ENCODE measurements around the gene BCAR1.
"Not testable (repeated sequence)": the region's sequence is repeated elsewhere in the genome, so short reads cannot be mapped to it uniquely, and the experiment has no call there.

The BCAR1 gene

DNA sequence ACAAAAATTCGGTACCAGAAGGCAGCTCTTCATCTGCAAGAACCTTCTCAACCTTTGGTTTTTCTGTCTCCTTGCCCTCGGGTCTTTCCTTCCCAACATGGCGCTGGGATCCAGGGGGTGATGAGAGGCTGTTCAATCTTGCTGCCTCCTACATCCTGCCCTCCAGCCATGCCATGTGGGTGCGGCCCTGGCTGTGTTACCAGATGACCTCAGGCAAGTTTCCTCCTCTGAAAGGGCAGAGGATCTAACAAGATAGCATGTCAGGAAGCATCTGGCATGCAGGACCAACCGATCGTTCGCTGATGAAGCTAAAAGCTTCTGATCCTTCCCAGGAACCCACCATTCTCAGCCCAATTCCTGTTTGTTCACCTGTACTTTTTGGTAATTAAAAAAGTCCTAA lies 36.8 kb upstream of the BCAR1 start:
- H3K27ac ChIP-seq (ENCODE audit: low read length) = no peak overlapping the region

DNA sequence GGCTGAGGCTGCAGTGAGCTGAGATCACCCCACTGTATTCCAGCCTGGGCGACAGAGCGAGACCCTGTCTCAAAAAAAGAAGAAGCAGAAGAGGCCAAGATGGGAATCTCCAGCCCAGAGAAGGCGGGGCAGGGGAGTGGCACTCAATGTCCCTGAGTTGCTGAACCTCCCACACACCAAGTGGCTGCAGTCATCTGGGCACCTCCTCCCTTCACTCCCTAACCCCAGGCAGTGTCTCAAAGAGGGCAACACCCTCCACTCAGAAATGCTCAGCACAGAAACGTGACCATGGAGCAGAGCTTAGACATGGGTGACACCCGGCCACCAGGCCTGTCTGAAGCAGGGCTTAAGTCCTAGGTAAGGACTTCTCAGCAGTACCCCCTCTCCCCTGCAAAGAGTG lies 36.3 kb upstream of the BCAR1 start:
- Histone ChIP-seq H3K36me3 (ENCODE audit: control insufficient read depth in 2 of 2, insufficient read depth in 2 of 2, low read length in 2 of 2) (peaks cover 0 to 12% of the 10 kb centered on the region in 2 donors), H3K4me3 (ENCODE audit: low read length in 2 of 2) (no peak overlapping the region), H3K9ac (ENCODE audit: low read length in 2 of 2) (no peak overlapping the region), H3K4me1 (ENCODE audit: control insufficient read depth, insufficient read depth, low read length) (no peaks in the 10 kb centered on the region), H3K27ac (ENCODE audit: low read length) (no peak overlapping the region), H3K9me3 (ENCODE audit: control insufficient read depth in 2 of 2, low read length in 2 of 2) (no peaks in the 10 kb centered on the region), H3K27me3 (ENCODE audit: control insufficient read depth in 1 of 2, insufficient read depth in 2 of 2, low read length in 2 of 2) (no peaks in the 10 kb centered on the region)

More for the DNA sequence above, 36.8 kb upstream of the BCAR1 start:
- no peak overlapping the region for H3K9ac ChIP-seq (ENCODE audit: low read length in 2 of 2)
- H3K36me3 ChIP-seq (ENCODE audit: control insufficient read depth in 2 of 2, insufficient read depth in 2 of 2, low read length in 2 of 2) = peaks cover 0 to 12% of the 10 kb centered on the region in 2 donors
- H3K4me3 ChIP-seq (ENCODE audit: low read length in 2 of 2) = no peak overlapping the region
- no peaks in the 10 kb centered on the region for H3K4me1 ChIP-seq (ENCODE audit: control insufficient read depth, insufficient read depth, low read length)
- no peaks in the 10 kb centered on the region for H3K27me3 ChIP-seq (ENCODE audit: control insufficient read depth in 1 of 2, insufficient read depth in 2 of 2, low read length in 2 of 2)
- H3K9me3 ChIP-seq (ENCODE audit: control insufficient read depth in 2 of 2, low read length in 2 of 2) = no peaks in the 10 kb centered on the region

DNA sequence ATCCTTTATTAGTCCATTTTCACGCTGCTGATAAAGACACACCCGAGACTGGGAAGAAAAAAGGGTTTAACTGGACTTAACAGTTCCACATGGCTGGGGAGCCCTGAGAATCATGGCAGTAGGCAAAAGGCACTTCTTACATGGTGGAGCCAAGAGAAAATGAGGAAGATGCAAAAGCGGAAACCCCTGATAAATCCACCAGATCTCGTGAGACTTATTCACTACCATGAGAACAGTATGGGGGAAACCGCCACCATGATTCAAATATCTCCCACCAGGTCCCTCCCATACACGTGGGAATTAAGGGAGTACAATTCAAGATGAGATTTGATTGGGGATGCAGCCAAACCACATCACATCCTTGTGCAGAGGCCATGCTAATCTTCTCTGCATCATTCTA lies 35.0 kb upstream of the BCAR1 start:
- no peak overlapping the region for H3K27ac ChIP-seq (ENCODE audit: low read length)
- no peak overlapping the region for H3K9ac ChIP-seq (ENCODE audit: low read length in 2 of 2)
- H3K27me3 ChIP-seq (ENCODE audit: control insufficient read depth in 1 of 2, insufficient read depth in 2 of 2, low read length in 2 of 2) = no peaks in the 10 kb centered on the region
- no peak overlapping the region for H3K4me3 ChIP-seq (ENCODE audit: low read length in 2 of 2)
- peaks cover 0 to 7% of the 10 kb centered on the region in 2 donors for H3K36me3 ChIP-seq (ENCODE audit: control insufficient read depth in 2 of 2, insufficient read depth in 2 of 2, low read length in 2 of 2)
- H3K9me3 ChIP-seq (ENCODE audit: control insufficient read depth in 2 of 2, low read length in 2 of 2) = no peaks in the 10 kb centered on the region
- H3K4me1 ChIP-seq (ENCODE audit: control insufficient read depth, insufficient read depth, low read length) = no peaks in the 10 kb centered on the region

- peaks cover 4% of the 10 kb centered on the region for H3K4me1 ChIP-seq (ENCODE audit: control insufficient read depth, insufficient read depth, low read length)
- H3K27me3 ChIP-seq (ENCODE audit: control insufficient read depth in 1 of 2, insufficient read depth in 2 of 2, low read length in 2 of 2) = no peaks in the 10 kb centered on the region
- H3K27ac ChIP-seq (ENCODE audit: low read length) = no peak overlapping the region
- no peak overlapping the region for H3K4me3 ChIP-seq (ENCODE audit: low read length in 2 of 2)
- no peak overlapping the region for H3K9ac ChIP-seq (ENCODE audit: low read length in 2 of 2)
- peaks cover 0 to 3% of the 10 kb centered on the region in 2 donors for H3K36me3 ChIP-seq (ENCODE audit: control insufficient read depth in 2 of 2, insufficient read depth in 2 of 2, low read length in 2 of 2)
- H3K9me3 ChIP-seq (ENCODE audit: control insufficient read depth in 2 of 2, low read length in 2 of 2) = no peaks in the 10 kb centered on the region
These were observed 31.2 kb upstream of the BCAR1 start for GRCh38 chr16:75282466-75283281.

DNA sequence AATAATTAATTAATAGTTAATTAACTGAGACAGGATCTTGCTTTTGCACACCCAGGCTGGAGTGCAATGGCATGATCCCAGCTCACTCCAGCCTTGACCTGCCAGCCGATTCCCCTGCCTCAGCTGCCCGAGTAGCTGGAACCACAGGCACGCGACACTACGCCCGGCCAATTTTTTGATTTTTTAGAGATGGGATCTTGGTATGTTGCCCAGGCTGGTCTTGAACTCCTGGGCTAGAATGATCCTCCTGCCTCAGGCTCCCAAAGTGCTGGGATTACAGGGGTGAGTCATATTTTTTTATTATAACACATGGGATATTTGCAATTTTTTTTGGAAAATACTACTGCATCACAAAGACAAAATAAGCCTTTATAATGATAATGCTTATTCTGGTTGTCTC lies 30.4 kb upstream of the BCAR1 start:
- no peak overlapping the region for H3K9ac ChIP-seq (ENCODE audit: low read length in 2 of 2)
- H3K27ac ChIP-seq (ENCODE audit: low read length) = no peak overlapping the region
- H3K4me3 ChIP-seq (ENCODE audit: low read length in 2 of 2) = no peak overlapping the region
- no peaks in the 10 kb centered on the region for H3K27me3 ChIP-seq (ENCODE audit: control insufficient read depth in 1 of 2, insufficient read depth in 2 of 2, low read length in 2 of 2)
- no peaks in the 10 kb centered on the region for H3K9me3 ChIP-seq (ENCODE audit: control insufficient read depth in 2 of 2, low read length in 2 of 2)
- peaks cover 4% of the 10 kb centered on the region for H3K4me1 ChIP-seq (ENCODE audit: control insufficient read depth, insufficient read depth, low read length)
- peaks cover 0 to 3% of the 10 kb centered on the region in 2 donors for H3K36me3 ChIP-seq (ENCODE audit: control insufficient read depth in 2 of 2, insufficient read depth in 2 of 2, low read length in 2 of 2)

DNA sequence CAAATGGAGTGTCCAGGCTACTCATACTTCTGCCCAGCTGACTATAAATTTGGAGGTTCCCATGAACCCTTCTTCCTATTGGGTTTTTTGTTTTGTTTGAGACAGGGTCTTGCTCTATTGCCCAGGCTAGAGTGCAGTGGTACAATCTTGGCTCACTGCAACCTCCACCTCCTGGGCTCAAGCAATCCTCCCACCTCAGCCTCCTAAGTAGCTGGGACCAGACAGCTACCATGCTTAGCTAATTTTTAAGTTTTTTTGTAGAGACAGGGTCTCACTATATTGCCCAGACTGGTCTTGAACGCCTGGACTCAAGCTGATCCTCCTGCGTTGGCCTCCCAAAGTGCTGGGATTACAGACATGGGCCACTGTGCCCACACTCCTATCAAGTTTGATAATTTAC lies 29.6 kb upstream of the BCAR1 start:
- H3K9ac ChIP-seq (ENCODE audit: low read length in 2 of 2); H3K36me3 ChIP-seq (ENCODE audit: control insufficient read depth in 2 of 2, insufficient read depth in 2 of 2, low read length in 2 of 2); H3K4me1 ChIP-seq (ENCODE audit: control insufficient read depth, insufficient read depth, low read length); H3K27ac ChIP-seq (ENCODE audit: low read length); H3K9me3 ChIP-seq (ENCODE audit: control insufficient read depth in 2 of 2, low read length in 2 of 2); H3K27me3 ChIP-seq (ENCODE audit: control insufficient read depth in 1 of 2, insufficient read depth in 2 of 2, low read length in 2 of 2); H3K4me3 ChIP-seq (ENCODE audit: low read length in 2 of 2): not testable (repeated sequence)

DNA sequence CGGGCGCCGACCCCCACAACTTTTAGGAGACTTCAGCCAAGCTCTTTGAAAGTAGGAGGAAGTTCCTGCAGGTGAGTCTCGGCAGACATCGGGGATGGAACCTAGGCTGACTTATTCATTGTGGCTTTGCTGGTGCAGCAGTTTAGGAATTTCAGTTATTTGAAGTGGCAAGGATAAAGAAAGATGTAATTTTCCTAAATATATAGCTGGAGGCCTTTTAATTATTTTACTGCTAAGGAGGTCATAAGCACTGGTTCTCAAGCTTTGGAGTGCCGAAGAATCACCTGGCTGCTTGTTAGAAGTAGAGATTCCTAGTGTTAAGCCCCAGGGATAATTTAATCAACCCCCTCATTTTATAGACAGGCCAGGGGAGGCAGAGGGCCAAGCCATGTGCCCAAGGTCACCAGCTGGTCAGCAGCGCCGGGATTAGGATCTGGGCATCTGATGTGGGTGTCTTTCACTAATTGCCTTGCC lies 28.9 kb upstream of the BCAR1 start:
- H3K9ac ChIP-seq (ENCODE audit: low read length in 2 of 2) = no peak overlapping the region
- no peaks in the 10 kb centered on the region for H3K27me3 ChIP-seq (ENCODE audit: control insufficient read depth in 1 of 2, insufficient read depth in 2 of 2, low read length in 2 of 2)
- peaks cover 4% of the 10 kb centered on the region for H3K4me1 ChIP-seq (ENCODE audit: control insufficient read depth, insufficient read depth, low read length)
- peaks cover 0 to 3% of the 10 kb centered on the region in 2 donors for H3K36me3 ChIP-seq (ENCODE audit: control insufficient read depth in 2 of 2, insufficient read depth in 2 of 2, low read length in 2 of 2)
- H3K4me3 ChIP-seq (ENCODE audit: low read length in 2 of 2) = no peak overlapping the region
- no peak overlapping the region for H3K27ac ChIP-seq (ENCODE audit: low read length)
- no peaks in the 10 kb centered on the region for H3K9me3 ChIP-seq (ENCODE audit: control insufficient read depth in 2 of 2, low read length in 2 of 2)

DNA sequence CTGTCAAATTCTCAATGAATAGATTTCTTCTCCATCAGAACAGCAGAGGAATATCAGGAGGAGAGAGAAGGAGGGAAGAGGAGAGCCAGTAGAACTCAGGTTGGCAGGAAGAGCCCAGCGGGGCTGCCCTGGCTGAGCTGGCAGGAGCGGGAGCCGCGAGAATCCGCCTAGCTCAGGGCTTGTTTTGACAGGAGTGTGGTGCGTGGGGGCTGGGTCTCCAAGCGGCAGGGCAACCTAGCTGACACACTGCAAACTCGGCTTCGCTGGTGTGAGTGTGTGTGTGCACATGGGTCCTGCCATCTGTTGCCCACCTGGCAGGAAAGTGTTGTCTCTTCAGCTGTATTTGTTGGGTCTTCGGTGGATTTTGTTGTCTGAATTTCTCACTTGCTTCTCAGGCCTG lies 27.9 kb upstream of the BCAR1 start:
- H3K9me3 ChIP-seq (ENCODE audit: control insufficient read depth in 2 of 2, low read length in 2 of 2) = no peaks in the 10 kb centered on the region
- no peak overlapping the region for H3K4me3 ChIP-seq (ENCODE audit: low read length in 2 of 2)
- no peak overlapping the region for H3K27ac ChIP-seq (ENCODE audit: low read length)
- H3K36me3 ChIP-seq (ENCODE audit: control insufficient read depth in 2 of 2, insufficient read depth in 2 of 2, low read length in 2 of 2) = no peaks in the 10 kb centered on the region
- peaks cover 4% of the 10 kb centered on the region for H3K4me1 ChIP-seq (ENCODE audit: control insufficient read depth, insufficient read depth, low read length)
- no peaks in the 10 kb centered on the region for H3K27me3 ChIP-seq (ENCODE audit: control insufficient read depth in 1 of 2, insufficient read depth in 2 of 2, low read length in 2 of 2)
- H3K9ac ChIP-seq (ENCODE audit: low read length in 2 of 2) = no peak overlapping the region

DNA sequence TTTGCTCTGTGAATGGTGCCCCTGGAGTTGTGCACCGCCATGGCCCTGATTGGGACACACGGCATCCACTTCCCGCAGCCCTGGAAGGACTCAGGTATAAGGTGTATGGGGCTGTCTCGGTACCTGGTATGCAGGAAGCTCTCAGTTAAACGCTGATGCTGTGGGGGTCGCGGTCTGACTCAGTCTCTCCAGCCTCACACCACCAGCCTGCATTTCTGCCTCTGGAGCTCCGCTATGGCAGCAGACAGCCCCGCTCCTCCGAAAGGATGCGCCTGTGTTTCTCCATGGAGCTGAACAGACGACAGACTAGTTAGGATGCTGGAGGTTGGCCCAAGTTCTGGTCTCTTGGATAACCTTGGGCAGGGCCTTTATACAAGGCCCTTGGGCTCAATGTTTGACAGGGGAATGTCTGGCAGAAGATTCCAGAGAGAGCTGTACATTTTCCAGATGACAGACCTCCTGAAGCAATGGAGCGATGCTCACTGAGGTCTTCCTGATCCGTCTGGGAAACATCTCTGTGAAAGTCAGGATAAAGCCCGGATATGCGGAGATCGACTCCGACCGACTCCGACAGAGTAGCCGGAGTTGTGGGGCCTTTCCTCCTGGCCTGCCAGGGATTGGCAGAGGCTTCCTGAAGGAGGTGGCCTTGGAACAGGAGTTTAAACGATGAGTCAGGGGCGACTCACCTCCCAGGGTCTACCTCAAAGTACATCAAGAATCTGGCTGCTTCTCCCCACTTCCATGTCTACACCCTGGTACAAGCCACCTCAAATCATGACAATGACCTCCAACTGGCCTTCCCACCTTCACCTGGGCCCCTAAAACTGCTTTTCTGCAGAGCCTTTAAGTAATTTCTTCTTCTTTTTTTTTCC lies 21.9 kb upstream of the BCAR1 start:
- H3K27me3 ChIP-seq (ENCODE audit: control insufficient read depth in 1 of 2, insufficient read depth in 2 of 2, low read length in 2 of 2) = no peaks in the 10 kb centered on the region
- no peaks in the 10 kb centered on the region for H3K36me3 ChIP-seq (ENCODE audit: control insufficient read depth in 2 of 2, insufficient read depth in 2 of 2, low read length in 2 of 2)
- H3K9me3 ChIP-seq (ENCODE audit: control insufficient read depth in 2 of 2, low read length in 2 of 2) = no peaks in the 10 kb centered on the region
- H3K27ac ChIP-seq (ENCODE audit: low read length) = no peak overlapping the region
- H3K4me1 ChIP-seq (ENCODE audit: control insufficient read depth, insufficient read depth, low read length) = no peaks in the 10 kb centered on the region
- no peak overlapping the region for H3K9ac ChIP-seq (ENCODE audit: low read length in 2 of 2)
- no peak overlapping the region for H3K4me3 ChIP-seq (ENCODE audit: low read length in 2 of 2)

DNA sequence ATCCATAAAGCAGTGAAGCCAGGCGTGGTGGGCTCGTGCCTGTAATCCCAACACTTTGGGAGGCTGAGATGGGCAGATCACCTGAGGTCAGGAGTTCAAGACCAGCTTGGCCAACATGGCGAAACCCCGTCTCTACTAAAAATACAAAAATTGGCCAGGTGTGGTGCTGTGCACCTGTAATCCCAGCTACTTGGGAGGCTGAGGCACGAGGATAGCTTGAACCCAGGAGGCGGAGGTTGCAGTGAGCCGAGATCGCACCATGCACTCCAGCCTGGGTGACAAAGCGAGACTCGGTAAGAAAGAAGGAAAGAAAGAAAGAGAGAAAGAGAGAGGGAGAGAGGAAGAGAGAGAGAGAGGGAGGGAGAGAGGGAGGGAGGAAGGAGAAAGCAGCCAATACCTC lies 21.2 kb upstream of the BCAR1 start:
- not testable (repeated sequence) for H3K9me3 ChIP-seq (ENCODE audit: control insufficient read depth in 2 of 2, low read length in 2 of 2); H3K27me3 ChIP-seq (ENCODE audit: control insufficient read depth in 1 of 2, insufficient read depth in 2 of 2, low read length in 2 of 2); H3K4me1 ChIP-seq (ENCODE audit: control insufficient read depth, insufficient read depth, low read length); H3K27ac ChIP-seq (ENCODE audit: low read length); H3K36me3 ChIP-seq (ENCODE audit: control insufficient read depth in 2 of 2, insufficient read depth in 2 of 2, low read length in 2 of 2); H3K4me3 ChIP-seq (ENCODE audit: low read length in 2 of 2); H3K9ac ChIP-seq (ENCODE audit: low read length in 2 of 2)

Measured in stomach smooth muscle (tissue), 2 donors.